B cell (primary cell): ENCODE measurements around the gene SLC9A9.

Source experiments
- EZH2 ChIP-seq: IDR thresholded peaks from 2 replicates; pipeline ENCODE4 v1.6.1; 2012; ENCODE audit warnings: borderline replicate concordance, low read depth, mild to moderate bottlenecking, moderate library complexity, low read length; ENCODE audit not compliant: insufficient read depth, poor library complexity, severe bottlenecking
- TF ChIP-seq, protein P1 (sequence below): fragments of 200-600 bp; IDR thresholded peaks from one replicate; pipeline ENCODE4 v1.8.0; 2022; ENCODE audit warnings: antibody characterized with exemption, mild to moderate bottlenecking

DNA sequence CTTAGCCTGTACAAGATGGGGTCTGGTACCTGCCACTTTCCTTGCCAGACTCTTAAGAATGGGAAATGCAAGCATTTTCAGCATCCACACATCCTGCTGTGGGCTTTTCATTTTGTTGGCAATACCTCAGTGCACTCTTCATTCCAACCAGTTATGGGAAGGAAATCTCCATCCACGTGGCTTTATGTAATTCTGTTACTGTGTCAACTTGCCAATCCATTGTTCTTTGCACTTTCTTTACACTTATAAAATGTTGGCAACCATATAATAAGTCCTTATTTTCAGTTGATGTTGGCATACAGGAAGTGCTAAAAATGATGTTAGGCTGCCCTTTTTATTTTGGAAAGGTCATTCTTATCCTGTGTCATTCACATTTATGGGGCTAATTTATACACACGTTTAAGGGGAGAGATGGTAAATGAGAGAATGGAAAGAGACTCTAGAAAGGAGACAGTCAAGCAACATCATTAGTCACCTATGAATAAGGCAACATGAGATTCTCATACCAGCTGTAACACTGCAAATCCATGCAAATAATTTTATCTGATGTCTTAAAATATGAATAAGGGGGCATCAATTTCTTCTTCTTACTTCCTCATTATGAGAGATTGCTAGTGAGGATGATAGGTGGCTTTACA, 490.0 kb downstream of the SLC9A9 start:
- TF ChIP-seq, protein P1, sequence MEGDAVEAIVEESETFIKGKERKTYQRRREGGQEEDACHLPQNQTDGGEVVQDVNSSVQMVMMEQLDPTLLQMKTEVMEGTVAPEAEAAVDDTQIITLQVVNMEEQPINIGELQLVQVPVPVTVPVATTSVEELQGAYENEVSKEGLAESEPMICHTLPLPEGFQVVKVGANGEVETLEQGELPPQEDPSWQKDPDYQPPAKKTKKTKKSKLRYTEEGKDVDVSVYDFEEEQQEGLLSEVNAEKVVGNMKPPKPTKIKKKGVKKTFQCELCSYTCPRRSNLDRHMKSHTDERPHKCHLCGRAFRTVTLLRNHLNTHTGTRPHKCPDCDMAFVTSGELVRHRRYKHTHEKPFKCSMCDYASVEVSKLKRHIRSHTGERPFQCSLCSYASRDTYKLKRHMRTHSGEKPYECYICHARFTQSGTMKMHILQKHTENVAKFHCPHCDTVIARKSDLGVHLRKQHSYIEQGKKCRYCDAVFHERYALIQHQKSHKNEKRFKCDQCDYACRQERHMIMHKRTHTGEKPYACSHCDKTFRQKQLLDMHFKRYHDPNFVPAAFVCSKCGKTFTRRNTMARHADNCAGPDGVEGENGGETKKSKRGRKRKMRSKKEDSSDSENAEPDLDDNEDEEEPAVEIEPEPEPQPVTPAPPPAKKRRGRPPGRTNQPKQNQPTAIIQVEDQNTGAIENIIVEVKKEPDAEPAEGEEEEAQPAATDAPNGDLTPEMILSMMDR: no peak
- no peak for TF ChIP-seq EZH2
